Left renal cortex interstitium (tissue), 4 donors: Measurements from ENCODE around the gene TEAD1. TPM values are rescaled to one million over a fixed set of nuclear protein-coding genes. Genes with fewer than 3 reads are reported as not detected.
"Not testable (repeated sequence)": the region's sequence is repeated elsewhere in the genome, so short reads cannot be mapped to it uniquely, and the experiment has no call there.

Source experiments
- DNase-seq, 4 donors: peaks; one replicate each; pipeline ENCODE4 v3.0.0-alpha.2; 2013; ENCODE audit warnings: low read depth in 4 of 4, low spot score in 2 of 4, missing footprints in 1 of 4
- polyA plus RNA-seq, 4 donors: library from polyadenylated mRNA; unstranded; fragments of 120-200 nt; gene quantifications; one replicate each; pipeline ENCODE4 v1.2.1, GENCODE V29; 2013; ENCODE audit not compliant: insufficient read length in 4 of 4

Gene TEAD1
- polyA plus RNA-seq, 4 donors, result 77.4 to 91.7 (median 86.5) TPM

DNA sequence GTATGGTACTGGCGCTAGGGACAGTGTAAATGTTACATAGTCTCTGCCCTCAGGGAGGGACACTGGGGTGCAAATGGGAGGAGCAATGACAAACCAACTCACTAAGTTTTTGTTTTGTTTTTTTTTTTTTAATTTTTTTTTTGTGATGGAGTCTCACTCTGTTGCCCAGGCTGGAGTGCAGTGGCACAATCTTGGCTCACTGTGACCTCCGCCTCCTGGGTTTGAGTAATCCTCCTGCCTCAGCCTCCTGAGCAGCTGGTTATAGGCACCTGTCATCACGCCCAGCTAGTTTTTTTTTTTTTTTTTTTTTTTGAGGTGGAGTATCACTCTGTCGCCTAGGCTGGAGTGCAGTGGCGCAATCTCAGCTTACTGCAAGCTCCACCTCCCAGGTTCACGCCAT lies 83.9 kb downstream of the TEAD1 start:
- not testable (repeated sequence) for DNase-seq

GRCh38 chr11:12761029-12761428 lies 86.8 kb downstream of the TEAD1 start:
- DNase-seq, result no peak

DNA sequence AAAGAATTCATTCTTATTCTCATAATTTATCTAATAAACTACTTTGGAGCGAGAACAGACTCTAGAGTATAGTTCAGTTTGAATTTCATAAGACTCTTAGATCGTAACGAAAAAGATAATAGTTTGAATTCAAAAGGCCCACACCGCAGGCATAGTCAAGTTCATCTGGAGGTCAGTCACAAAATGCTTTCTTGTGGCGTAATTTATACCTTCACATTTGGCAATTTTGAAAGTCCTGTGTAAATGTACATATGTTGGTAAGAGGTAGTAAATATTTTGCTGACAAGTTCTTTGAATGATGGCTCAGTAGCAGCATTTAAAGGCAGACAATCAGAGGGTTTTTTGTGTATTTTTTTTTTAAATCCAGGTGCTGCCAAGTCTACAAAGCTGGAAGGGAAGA lies 88.1 kb downstream of the TEAD1 start:
- DNase-seq, result no peak

GRCh38 chr11:12762696-12763324 lies 88.6 kb downstream of the TEAD1 start:
- DNase-seq, result no peak

DNA sequence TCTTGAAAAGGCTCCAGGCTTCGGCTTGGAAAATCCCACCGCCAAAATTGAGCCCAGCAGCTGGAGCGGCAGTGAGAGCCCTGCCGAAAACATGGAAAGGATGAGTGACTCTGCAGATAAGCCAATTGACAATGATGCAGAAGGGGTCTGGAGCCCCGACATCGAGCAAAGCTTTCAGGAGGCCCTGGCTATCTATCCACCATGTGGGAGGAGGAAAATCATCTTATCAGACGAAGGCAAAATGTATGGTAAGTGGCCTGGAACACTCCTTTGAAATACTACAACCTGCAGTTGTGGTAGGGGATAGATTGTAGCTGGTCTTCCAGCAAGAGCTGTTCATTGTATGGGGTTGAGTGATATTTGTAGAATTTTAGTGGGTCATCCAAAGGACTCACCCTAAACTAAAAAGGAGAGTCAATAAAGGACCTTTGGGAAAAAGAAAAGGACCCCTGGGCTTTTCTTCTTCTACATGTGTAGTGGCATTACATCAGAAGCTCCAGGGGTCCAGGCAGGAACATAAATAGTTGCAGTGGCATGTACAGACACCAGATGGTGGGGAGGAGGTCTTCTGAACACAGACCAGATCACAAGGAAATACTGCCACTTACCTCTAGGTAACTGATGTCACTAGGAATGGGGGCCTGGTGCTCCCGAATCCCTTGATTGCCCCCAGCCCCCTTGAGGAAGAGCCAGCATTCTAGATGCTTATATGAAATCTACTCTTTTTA lies 90.1 kb downstream of the TEAD1 start:
- DNase-seq, result no peak

DNA sequence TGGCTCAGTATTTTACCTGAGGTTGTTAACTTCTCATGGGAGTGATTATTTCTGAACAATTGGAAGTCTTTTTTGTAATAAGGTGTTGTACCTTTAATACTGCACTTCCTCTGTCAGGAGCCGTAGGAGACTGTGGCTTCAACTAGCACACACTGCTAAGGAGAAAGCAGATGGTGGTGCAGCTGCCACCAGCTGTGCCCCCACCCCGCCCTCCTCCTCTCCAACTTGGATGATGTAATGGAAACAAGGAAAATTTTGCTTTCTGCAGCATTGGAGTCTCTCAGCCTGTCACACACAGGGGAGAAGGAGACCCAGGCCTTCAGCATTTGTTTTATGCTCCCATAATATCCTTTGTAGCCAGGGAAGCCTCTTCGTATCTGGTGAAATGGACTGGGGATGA lies 91.2 kb downstream of the TEAD1 start:
- DNase-seq, result no peak

DNA sequence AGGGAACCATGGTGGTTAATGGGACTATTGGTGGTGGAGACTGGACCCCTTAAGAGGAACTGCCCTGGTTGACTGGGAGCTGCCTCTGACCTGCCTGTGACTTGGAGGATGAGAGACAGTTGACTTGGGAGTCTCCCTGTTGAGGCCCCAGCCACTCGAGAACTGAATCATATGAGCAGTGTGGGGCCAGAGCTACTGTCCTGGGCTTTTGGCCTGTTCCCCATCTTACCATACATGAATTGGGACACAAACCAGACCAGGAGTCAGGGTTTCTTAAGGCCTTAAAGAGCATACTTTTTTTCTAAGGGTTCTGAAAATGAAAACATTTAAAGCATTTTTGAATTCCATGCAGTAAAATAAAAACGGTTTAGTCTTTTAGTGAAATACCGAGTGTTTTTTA lies 92.8 kb downstream of the TEAD1 start:
- no peak for DNase-seq

- no peak for DNase-seq
Observed at GRCh38 chr11:12767577-12767976, 93.4 kb downstream of the TEAD1 start.

GRCh38 chr11:12768726-12769673 lies 94.8 kb downstream of the TEAD1 start:
- no peak for DNase-seq

GRCh38 chr11:12769834-12770345 lies 95.7 kb downstream of the TEAD1 start:
- DNase-seq, result no peak

GRCh38 chr11:12770435-12770834 lies 96.2 kb downstream of the TEAD1 start:
- no peak for DNase-seq

DNA sequence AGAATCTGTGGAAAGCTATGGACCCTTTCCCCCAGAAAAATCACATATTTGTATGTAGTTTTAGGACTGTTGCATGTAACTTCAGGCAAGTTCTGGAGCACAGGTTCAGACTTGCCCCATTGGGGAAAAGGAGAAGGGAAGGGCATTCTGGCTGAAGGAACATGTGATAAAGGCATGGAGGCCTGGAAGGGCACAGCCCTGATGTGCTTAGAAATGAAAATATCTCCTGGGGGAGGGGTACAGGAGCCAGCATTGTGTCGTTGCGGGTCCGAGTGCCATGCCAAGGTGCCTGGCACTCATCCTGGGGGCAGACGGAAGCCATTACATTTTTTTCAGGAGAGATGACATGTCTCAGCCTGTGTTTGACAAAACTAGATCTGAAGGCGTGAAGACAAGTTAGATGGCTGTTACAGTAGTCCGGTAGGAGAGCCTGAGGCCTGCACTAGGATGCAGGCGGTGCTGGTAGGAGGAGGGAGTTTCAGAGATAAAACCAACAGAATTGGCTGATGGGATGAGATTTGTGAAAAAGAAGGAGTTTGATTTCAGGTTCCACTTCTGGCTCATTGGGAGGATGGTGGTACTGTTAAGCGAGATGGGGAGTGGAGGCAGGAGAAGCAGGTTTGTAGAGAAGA lies 96.9 kb downstream of the TEAD1 start:
- no peak for DNase-seq

DNA sequence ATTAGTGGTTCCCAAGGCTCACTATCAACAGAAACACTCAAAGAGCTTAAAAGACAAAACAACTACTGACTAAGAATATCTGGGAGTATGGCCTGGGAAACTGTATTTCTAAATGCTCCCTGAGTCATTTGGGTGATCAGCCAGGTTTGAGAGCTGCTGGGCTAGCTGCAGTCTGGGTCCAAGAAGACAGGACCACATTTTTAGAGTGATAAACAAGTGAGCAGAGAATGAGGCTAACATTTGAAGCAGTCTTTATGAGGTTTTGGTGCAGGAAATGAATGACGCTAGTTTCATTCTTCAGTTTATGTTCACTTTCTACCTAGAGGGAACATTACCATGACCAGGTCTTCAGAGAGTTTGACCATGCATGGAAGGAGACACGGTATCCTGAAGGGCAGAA lies 97.7 kb downstream of the TEAD1 start:
- no peak for DNase-seq

DNA sequence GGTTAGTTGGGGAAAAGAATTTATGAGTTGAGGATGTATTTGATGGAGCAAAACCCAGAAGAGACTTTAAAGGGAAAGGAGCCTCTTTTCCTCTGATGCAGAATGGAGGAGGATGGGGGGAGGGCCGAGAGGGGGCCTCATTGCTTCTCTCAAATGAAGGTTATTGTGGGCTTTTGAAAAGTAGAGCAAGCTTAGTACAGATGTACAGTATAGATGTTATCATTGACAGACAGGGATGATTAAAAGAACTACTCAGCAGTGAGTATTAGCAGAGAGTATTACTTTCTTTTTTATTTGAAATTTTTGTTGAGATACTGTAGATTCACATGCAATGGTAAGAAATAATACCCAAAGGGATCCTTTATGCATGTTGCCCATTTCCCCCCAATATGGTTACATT lies 98.1 kb downstream of the TEAD1 start:
- DNase-seq, result no peak

GRCh38 chr11:12773591-12773990 lies 99.4 kb downstream of the TEAD1 start:
- DNase-seq, result no peak

DNA sequence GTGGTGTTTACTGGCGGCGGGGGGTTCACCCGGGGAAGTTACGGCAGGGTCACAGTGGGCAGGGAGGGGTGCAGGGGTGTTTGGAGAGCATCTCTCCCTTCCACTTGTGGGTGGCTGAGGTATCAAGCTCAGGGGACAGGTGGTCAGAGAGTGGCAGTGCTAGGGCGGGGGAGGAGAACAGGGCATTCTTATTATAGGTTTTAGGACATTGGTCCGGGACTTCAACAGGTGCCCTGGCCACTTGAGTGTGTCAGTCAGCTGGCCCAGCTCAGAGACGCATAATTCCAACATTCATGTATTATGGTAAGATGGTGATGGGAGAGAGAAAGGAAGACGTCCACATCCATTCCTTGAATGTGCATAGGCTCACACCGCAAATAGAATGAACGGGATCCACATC lies 101.7 kb downstream of the TEAD1 start:
- no peak for DNase-seq

DNA sequence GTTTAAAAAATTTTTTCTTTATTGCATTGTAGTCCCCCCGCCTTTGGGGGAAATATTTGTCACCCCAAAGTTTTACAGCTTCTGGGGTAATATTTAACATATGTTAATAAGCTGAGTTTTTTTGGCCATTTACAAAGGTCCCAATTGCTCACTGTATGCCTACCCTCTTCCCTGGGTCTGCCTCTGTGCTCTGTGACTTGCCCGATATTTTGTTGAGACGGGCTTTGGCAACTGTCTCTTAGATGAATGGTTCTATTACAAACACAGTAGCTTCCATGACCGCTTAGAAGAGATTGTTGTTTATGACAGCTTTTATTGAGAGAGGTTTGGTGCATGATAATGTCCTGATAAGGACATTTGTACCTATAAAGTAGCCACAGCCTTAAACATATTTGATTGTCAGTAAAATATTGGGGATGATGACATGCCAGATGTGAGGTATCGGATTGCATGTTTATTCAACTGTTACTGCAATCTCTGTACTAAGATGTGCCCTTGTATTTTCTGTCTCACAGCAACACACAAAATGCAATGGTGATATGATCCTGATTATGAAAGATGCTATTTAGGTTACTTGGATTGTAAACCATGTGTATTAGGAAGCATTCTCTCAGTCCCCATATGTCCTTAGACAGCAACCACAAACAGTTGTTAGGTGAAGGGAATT lies 103.1 kb downstream of the TEAD1 start:
- DNase-seq, result no peak

DNA sequence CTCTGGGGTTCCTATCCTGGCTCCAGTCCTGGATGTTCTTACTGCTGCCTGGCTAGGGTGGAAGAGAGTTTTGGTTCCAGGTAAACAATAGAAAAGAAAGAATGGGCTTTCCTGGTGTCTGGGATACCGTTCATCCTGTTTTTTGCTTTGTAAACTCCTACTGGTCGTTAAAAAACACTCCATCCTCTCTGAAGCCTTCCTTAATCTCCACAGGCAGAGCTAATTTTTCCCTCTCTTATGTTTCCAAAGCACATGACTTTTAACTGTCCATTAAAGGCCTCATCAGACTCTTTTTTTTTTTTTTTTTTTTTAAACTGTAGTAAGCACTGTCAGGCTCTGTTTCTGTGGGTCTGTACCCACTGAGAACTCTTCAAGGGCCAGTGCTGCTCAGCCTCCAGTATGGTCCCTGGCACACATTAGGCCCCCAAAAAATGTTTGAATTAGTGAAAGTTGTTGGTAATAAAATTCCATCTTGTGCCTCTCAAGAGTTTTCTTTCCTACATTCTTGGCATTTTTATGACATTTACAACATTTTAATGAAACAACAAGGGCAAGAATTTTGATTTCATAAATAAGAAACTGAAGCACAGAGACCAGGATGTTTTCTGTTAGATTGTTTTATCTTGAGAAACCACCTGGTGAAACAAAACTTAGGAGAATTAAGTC lies 104.2 kb downstream of the TEAD1 start:
- no peak for DNase-seq

DNA sequence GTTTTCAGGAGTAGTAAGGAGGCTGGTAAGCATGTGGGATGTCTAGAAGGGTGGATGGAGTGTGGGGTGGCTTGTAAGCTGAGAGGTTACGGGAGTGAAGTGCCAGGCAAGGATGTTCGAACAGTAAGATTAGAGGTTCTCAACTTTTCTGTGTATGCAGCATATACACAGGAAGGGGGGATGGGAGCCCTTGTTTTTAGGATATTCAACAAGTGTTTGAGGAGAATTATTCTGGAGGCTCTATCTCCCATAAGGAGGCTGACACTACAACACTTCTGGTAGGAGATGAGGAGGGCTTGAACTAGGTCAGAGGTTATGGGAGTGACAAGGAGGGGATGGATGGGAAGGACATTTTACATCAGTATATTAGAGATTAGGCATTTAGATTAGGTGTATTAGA lies 109.5 kb downstream of the TEAD1 start:
- DNase-seq, result no peak

DNA sequence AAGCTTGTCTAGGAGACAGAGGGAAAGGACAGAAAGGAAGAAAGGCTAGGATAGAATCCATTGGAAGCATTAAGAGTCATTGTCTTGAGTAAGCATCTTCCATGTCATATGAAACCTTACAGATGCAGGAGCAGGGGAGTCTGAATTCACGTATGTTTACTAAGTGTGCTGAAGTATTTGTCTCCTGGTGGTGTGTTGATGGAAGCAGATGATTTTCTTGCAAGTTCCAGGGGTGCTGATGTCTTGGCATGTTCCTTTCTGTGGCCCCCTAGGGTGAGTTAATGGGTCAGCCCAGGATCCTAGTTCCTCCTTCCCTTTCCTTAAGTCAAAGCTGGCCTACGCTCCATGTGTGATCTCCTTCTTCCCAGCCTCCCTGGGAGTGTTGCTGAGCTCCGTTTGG lies 110.2 kb downstream of the TEAD1 start:
- no peak for DNase-seq
